DMS153 treated with DMSO at 0.1 percent for 48 hours (cell line): ENCODE data around the gene C2CD4D.

Experiments used
- DNase-seq: peaks from one replicate; lab custom pipeline; 2025; ENCODE audit not compliant: unreplicated experiment; lab: John Stamatoyannopoulos, UW

The C2CD4D gene

DNA sequence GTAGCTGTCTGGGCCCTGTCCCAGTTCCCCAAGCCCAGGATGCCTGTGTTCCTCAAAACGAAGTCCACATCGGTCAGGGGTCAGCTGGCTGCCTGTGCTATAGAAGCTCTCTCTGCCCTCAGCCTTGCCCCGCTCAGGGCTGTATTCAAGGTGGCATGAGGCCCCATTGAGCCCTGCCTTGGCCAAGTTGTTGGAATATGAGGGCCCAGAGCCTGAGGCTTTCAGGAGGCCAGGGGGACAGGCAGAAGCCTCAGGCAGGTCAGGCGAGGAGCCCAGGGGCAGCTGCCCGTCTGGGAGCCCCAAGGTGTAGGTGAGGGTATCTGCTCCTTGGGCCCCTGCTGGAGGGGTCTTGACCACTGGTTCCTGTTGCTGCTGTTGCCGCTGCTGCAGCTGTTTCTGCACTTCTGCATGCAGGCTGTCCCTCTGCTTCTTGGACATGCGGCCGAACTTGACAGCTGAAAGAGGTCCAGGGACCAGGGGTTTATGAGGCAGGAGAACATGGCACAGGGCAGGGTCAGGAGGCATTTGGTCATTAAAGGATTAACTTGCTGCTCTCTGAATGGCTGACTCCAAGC, 24.6 kb downstream of the C2CD4D start:
- DNase-seq, result no peak

DNA sequence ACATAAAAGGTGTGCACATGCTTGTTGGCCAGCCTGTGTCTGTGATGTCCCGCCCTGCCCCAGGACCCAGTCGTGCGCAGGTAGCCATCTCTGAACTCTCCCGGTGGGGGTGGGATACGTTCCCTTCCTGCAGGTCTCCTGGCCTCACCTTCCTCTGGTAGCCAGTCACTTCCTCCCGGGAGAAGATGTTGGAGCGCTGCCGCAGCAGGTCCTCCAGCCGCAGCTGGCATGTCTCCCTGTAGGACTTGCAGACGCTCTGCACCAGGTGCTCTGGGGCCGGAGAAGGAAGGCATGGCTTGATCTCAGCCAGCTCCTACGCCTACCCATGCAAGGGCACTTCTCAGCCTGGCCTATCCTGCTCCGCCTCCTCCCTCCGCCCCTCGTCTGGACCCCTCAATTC, 25.2 kb downstream of the C2CD4D start:
- DNase-seq, result no peak

DNA sequence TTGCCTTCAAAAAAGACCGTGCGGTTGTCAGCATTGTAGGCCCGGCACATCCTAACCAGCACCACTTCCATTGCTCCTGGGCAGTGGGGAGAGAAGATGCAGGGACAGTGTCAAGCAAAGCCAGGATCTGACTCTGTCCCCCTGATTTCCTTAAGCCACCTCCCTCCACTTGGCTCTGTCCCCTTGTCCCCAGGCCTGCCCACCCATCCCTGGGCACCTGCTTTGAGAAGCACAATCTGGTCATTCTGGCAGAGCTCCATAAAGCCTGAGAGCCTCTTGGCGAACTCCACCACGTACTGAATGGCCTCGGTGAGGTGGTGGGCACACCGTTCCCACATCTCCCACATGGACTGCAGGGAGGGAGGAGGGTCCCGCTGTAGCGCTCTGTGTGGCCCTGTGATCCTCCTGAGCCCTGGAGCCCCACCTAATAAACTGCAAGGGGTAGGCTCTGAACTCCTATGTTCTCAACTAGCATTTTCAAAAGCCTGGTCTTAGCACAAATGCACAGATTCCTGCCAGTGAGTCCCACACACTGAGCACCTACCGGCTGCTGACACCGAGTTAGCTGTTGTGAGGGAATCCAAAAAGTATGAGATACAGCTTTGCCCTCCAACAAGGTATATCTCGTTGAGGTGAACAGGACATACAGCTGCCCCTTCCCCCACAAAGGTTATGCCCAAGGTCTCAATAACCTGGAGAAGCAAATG, 26.2 kb downstream of the C2CD4D start:
- DNase-seq, result no peak

DNA sequence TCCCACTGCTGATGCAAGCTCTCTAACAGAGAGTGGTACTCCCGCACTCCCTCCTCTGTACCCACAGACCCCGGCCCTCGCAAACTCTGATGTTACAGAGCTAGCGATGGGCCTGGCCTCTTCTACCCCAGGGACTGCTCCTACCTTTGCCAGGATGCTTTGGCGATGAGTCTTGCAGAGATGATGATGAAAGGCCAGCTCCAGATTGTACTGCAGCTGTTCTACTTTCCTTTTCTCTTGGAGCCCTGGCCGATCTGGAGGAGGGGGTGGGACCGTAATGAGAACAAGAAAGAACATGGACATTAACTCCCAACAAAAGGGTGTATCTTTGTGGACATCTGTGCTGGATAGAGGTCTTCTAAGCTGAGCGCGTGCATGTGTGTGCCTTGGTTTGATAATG, 28.4 kb downstream of the C2CD4D start:
- no peak for DNase-seq

DNA sequence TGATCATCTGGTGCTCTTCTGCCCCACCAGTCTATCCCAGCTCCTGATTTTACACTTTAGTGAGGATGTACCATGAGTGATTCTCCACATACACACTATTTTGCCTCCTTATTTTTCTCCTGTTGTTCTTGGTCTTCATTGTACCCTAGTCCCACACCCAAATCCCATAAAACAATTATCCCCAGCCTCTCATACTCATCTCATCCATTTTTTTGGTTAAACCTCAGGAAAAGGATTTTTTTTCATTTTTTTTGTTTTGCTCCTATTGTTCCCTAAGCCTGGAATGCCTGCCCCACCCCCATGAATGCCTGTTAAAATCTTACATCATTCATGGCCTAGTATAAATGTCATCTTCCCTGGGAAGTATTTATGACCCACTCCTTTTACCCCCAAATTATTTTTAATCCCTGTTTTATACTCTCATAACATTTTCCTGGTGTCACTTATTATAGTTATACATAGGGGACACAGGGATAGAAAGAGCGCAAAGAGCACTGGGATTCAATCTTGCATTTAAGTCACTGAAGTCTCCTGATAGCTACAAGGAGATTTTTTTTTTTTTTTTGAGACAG, 29.5 kb downstream of the C2CD4D start:
- DNase-seq, result no peak

DNA sequence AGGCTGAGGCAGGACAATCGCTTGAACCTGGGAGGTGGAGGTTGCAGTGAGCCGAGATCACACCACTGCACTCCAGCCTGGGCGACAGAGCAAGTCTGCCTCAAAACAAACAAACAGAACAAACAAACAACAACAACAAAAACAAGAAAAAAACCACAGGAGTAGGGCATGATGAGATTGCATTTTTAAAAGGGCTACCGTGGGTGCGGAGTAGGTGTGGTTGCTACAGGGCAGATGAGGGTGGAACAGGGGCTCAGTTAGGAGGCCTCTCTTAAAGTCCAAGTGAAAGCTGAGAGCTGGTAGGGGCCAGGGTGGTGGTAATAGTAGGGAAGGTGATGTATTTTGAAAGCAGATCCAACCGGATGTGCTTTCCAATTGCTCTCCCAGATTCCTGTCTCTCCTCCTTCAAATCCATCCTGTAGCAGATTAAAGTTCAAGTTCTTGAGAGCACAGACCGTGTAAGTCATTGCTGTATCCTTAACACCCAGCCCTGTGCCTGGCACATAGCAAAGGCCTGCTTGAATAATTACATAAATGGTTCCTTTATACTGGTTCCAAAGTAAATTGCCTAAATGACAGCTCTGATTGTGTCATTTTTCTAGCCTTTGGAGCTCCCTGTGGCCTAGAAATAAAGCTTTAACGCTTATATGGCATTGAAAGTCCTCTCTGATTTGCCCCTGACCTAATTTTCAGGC, 30.2 kb downstream of the C2CD4D start:
- DNase-seq, result no peak

DNA sequence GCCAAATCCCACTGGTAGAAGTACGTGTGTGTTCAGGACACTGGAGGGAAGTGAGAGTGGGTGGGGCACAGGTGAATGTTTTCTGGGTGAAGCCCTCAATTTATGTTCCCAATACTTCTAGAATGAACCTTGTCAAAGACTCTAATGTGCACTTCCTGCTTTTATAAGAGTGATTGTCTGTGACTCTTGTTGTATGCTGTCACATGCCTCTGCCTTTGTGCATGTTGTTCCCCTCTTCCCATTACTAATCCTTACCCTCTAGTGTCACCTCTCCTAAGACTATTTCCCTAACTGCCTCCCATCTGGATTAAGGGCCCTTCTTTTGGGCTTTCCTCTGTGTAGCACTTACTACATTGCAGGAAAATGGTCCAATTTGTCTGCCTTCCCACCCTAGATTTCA, 31.9 kb downstream of the C2CD4D start:
- no peak for DNase-seq

DNA sequence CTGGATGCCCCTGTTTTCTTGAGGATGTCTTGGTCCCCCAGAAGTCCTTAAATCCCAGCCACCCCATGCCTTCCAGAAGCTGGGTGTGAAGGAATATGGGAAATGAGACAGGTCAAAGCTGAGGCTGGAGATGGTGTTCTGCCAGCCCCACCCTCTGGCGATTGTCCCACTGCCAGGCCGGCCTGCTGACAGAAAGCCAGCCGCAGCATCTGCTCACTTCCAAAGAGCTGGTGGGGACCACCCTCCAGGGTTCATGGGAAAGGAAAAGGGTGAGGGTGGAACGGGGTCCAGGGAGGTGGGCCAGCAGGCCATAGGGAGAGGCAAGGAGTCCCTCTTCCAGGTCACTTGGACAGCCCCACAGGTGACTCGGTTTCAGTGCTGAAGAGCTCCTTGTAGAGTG, 32.5 kb downstream of the C2CD4D start:
- DNase-seq, result no peak

DNA sequence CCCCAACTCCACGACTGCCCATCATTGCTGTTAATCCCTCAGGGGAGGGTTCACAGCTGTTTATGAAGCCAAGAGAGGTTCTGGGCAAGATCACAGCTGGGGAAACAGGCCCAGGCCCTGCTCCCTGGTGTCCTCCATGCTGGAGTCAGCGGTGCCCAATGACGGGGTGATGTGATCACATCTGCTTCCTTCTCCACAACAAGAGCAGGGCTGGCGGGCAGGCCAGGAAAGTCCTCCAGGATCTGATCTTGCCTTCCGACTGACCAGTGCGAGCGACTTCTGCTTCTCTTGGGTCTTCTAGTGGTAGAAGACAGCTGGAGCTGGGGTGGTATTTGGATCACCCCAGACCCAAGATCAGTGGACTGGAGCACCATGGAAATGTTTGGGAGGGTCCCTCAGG, 33.5 kb downstream of the C2CD4D start:
- no peak for DNase-seq

DNA sequence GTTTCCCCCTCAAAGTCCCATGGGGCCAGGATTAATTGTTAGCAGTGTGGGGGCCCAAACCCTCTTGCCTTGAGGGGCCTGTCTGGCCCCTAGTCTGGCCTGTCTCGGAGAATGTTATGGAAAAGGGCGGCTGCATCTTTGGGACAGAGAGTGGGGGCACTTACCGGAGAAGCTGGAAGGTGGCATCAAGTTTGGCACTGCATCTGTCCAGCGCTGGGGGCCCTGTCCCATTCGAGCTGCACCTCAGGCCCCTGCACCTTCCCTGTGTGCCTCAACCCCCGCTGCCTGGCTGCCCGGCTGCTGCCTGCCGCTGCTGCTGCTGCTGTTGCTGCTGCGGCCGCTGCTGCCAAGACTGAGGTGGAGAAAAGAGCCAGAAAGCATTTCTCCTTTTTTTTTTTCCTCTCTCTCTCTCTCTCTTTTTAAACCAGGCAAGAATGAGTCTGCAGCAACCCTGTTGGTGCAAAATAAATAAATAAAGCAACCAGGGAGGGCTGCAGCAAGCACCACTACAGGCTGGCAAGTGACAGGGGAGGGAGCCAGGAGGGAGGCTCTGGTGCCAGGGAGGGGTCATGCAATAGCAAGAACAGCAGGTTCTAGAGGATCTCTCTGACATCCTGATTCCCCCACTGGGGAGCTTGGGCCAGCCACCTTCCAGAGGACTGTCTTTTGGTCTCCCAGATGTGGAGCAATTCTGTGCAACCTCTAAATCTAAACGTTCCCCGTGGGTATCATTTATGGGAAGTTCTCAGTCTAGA, 34.4 kb downstream of the C2CD4D start, which contains the start of gene LINGO4:
Gene LINGO4 (minus strand): TSS at position 354 of the 755 bp plus-strand sequence. CDS start 2,715 bp downstream, outside the sequence.
- no peak for DNase-seq

DNA sequence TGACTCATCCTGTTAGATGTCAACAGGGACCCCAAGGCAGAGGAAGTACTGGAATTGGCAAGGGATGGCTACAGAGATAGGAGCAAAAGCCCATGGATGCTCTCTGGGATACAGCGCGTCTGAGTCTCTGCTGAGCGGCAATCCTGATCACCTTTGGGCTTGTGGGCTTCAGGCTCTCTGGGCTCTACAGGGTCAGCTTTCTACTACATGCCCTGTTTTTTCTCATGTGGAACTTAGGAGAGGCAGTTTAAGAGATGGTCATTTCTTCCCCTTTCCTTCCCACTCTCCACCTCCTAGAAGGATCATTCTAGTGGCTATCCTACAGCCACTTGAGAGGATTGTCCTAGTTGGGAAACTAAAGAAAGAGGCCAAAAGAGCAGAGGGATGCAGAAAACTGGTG, 35.7 kb downstream of the C2CD4D start:
- DNase-seq, result no peak

DNA sequence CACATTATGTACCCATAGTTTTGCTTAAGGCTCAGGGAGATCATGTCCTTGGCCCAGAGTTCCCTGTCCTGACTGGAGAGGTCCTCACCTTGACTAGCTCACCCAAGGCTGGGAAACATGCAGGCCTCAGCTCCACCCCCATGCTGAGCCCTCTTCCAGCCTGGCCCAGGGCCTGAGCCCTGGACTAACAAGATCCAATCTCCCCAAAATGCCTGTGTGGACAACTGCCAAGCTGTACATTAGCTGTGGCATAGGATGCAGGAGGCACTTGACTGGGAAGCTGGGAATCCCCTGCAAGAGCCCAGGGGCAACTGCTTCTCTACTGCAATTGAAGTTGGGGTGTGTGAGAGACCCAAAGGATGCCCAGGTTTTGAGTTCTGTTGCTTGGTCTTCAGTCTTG, 36.5 kb downstream of the C2CD4D start:
- DNase-seq, result no peak

DNA sequence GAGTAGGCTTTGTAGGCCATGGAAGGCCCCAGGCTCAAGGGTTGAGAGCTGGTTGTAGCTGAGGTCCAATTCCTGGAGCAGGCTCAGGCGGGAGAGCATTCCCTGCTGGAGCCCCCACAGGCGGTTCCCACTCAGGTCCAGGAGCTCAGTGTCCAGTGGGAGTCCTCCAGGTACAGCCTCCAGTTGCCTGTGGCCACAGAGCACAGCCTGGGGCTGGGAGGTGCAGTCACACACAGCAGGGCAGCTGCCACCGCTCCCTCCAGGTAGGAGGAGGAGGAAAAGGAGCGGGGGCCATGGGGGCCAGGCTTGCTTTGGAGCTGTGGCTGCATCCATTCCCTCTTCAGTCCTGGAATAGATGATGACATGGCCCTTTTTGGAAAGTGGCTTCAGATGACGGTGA, 37.2 kb downstream of the C2CD4D start:
- no peak for DNase-seq

DNA sequence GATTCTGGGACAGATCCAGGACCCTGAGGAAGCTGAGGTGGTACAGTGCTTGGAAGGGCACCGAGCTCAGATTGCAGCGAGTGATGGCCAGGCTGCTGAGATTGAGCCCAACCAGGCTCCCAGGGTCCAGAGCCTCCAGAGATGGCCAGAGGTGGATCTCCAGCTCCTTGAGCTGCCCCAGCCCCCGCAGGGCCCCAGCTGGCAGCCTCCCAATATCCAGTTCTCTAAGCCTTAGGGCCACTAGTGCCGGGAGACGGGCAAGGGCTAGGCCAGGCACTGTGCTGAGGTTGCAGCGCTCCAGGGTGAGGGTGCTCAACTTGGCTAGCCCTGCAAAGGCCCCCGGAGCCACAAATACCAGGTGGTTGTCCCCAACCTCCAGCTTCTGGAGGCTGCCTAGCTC, 37.8 kb downstream of the C2CD4D start:
- no peak for DNase-seq

DNA sequence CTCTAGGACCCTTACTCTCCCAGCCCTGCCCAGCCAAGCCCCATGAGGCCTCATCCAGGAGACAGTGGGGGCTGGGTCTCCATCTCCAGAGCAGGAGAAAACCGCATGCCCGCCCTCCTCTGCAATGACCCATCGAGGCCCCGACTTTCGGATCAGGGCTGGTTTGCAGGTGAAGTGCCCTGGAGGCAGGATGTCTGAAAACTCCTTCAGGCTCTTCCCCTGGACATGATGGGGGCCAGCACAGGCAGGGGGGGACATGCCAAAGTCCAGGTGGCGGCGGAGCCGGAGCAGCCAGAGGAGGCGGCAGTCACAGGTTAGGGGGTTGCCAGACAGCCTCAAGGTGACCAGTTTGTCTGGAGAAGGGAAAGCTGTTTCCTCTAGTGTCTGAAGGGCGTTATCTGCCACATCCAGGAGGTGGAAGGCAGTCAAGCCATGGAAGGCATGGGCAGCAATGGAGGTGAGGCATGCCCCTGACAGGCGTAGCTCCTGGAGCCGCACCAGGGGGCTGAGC, 38.3 kb downstream of the C2CD4D start:
- DNase-seq, result no peak

DNA sequence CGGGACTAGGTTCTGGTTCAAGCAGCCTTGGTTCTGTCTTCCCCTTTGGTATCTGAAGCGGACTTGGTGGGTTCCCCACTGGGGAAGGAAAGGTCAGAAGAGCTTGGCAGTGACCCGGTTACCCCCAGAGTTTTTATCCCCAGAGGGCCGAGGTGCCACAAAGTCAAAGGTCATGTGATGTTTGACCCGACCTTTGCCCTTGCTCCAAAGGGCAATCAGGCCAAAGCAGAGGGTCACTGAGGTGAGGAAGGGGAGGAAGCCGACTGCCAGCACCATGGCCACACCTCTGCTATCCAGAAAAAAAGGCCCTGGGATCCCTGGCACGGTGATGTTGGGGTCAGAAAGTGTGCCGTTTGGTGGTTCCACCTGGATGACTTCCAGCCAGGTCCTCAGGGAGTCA, 38.8 kb downstream of the C2CD4D start:
- no peak for DNase-seq

DNA sequence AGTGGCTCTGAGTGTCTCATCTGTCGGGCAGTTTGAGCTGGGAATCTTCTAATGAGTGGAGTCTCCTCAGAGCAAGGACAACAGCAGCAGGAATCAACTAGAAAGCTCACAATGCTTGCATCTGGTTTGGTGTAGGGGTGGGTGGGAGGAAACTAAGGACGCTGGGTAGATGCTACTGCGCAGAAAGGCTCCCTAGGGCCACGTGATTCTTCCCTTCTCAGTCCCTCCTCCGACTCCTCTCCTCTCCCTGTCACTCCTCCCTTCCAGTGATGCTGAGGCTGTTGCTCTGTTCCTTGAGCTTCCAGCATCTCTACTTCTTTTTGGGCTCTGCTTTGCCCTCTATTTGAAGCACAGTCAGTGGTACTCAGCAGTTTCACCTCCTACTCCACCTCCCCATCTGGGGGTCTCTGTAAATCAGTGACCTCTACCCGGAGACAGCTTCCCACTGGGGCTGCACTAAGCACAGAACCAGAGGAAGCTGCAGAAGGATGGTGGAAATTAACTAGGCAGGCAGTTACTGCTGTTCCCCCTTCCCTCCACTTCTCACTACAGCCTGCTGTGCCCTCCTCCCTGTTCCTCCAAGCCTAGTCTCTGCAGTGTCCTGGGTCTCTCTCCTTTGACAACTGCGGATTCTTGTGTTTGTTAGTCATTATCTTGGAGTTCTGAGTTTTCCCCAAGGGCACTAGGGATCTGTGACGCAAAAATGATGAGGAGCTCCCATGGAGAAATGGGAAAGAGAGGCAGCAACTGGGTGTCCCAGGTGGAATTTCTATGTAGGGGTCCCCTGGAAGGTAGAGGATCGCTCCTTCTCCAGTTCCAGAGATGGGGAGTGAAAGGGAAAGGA, 40.2 kb downstream of the C2CD4D start:
- DNase-seq, result no peak

DNA sequence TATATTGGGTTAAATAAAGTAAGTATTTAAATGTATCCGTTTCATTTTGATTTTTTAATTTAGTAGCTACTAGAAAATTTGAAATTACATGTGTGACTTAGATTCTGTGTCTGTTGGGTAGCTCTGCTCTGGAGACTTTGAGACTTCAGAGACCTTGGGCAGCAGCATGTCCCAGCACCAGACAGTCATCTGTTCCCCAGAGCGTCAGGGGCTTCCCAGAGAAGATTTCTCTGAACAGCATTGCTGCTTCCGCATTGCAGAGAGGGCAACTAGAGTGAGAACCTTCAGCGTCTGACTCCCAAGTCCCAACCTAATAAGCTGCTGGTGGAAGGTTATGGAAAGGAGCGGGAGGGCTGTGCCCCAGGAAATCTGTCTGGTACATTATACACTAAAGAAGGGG, 41.0 kb downstream of the C2CD4D start:
- DNase-seq, result no peak

DNA sequence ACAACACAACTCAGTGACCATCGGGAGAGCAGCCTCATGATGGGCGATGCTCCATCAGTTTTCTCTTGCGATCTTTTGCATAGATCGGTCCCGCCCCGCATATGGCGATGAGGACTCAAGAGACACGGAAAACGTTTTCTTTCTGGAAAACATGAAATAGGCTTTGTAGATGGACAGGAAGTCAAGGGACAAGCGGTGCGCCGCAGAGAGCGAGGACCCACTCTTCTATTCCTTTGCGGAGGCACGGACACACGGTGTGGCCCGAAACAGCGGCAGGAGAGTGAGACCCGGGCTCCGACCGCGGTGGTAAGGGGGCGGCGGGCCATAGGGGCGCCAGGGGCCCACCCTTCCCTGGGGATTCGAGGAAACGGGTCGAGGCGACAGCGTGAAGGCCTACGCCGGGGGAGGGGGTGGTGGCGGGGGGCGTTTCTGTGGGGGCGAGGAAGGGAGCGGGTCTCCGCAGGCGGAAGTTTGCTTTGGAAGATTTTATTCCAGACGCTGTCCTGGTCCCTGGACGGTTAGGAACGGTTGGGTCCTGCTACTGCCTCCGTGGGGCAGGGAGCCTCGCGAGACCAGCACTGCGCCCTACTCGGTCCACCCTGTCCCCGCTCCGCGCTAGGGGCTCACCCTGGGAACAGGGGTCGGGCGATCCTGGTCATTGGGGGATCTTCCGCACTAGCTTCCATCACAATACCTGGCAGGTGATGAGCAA, 48.5 kb downstream of the C2CD4D start:
- DNase-seq, result no peak
